Neural cell (in vitro differentiated cells): ENCODE measurements around the gene SLC12A8.

Source experiments
- EP300 ChIP-seq: fragments of 450-650 bp; conservative IDR thresholded peaks from 2 replicates; pipeline ENCODE4 v1.6.1; 2014; ENCODE audit warnings: antibody characterized with exemption, mild to moderate bottlenecking, moderate library complexity; ENCODE audit not compliant: poor library complexity, severe bottlenecking
- EZH2 ChIP-seq: fragments of 200-600, 300-800 bp; shearing (Covaris generic), sonication (generic); IDR thresholded peaks from 2 replicates; pipeline ENCODE4 v1.6.1; 2014; ENCODE audit warnings: antibody characterized with exemption, low read length, borderline replicate concordance, mild to moderate bottlenecking; ENCODE audit not compliant: insufficient read depth, poor library complexity, severe bottlenecking
- MXI1 ChIP-seq: fragments of 450-650 bp; conservative IDR thresholded peaks from 2 replicates; pipeline ENCODE4 v1.6.1; 2014; ENCODE audit warnings: antibody characterized with exemption, mild to moderate bottlenecking; ENCODE audit not compliant: poor library complexity, severe bottlenecking
- POLR2AphosphoS5 ChIP-seq: IDR thresholded peaks from 2 replicates; pipeline ENCODE4 v1.6.1; 2012
- REST ChIP-seq: IDR thresholded peaks from 2 replicates; pipeline ENCODE4 v1.6.1; 2012; ENCODE audit warnings: borderline replicate concordance
- SMC3 ChIP-seq: fragments of 450-650 bp; conservative IDR thresholded peaks from 2 replicates; pipeline ENCODE4 v1.6.1; 2014; ENCODE audit warnings: antibody characterized with exemption, mild to moderate bottlenecking, moderate library complexity; ENCODE audit not compliant: poor library complexity
- TAF1 ChIP-seq: IDR thresholded peaks from 2 replicates; pipeline ENCODE4 v1.6.1; 2012; ENCODE audit warnings: low read depth
- TF ChIP-seq, protein P1 (sequence below): fragments of 450-650 bp; IDR thresholded peaks from 2 replicates; pipeline ENCODE4 v1.5.1; 2014; ENCODE audit warnings: antibody characterized with exemption, mild to moderate bottlenecking, moderate library complexity; ENCODE audit not compliant: poor library complexity, severe bottlenecking

DNA sequence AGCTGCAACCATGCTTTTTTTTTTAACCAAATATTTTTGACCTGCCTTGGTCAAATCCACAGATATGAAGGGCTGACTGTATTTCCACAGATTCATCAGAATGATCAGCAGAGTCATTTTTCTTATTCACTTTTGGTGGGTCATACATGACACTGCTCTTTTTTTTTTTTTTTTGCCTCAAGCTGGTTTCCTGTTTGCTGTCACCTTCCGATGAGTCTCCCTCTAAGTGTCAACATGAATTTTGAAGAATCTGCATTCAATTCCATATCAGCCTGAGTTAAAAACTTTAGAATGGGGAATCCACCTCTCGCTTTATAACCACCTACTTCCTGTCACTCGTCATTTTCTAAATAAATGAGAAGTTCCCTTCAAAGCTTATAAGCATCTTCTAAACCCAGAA lies 2.2 kb upstream of the SLC12A8 start:
- TF ChIP-seq REST, result no peak
- TF ChIP-seq EP300, result no peak
- no peak for TF ChIP-seq POLR2AphosphoS5
- no peak for TF ChIP-seq TAF1
- TF ChIP-seq, protein P1, sequence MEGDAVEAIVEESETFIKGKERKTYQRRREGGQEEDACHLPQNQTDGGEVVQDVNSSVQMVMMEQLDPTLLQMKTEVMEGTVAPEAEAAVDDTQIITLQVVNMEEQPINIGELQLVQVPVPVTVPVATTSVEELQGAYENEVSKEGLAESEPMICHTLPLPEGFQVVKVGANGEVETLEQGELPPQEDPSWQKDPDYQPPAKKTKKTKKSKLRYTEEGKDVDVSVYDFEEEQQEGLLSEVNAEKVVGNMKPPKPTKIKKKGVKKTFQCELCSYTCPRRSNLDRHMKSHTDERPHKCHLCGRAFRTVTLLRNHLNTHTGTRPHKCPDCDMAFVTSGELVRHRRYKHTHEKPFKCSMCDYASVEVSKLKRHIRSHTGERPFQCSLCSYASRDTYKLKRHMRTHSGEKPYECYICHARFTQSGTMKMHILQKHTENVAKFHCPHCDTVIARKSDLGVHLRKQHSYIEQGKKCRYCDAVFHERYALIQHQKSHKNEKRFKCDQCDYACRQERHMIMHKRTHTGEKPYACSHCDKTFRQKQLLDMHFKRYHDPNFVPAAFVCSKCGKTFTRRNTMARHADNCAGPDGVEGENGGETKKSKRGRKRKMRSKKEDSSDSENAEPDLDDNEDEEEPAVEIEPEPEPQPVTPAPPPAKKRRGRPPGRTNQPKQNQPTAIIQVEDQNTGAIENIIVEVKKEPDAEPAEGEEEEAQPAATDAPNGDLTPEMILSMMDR, result no peak
- no peak for TF ChIP-seq SMC3
- no peak for TF ChIP-seq EZH2
- TF ChIP-seq MXI1, result no peak
